Measurements from ENCODE around the gene GALNT14. TPM values are rescaled to one million over a fixed set of nuclear protein-coding genes. Genes with fewer than 3 reads are reported as not detected.

The GALNT14 gene
- polyA plus RNA-seq, 1 experiment = 0.07 TPM

DNA sequence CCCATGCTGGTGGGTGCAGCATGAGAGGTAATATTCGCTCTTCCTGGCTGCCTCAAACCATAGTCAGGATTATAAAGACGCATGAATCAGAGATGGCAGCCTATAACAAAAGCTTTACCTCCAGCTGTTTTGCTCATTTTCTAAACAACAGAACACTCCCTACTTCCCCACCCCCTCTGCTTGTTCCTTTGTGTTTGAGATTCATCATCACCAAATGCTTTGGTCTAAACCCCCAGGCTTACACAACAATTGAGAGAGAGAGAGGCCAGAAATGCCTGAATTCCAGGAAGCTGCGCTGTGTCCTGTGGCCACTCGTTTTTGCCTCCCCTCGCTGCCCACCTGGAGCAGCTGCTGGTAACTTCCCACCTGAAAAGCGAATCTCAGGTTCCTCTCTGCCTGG lies 252.2 kb downstream of the GALNT14 start:
- CTCF ChIA-PET = no interaction called here
- TF ChIP-seq CTCF (IDR thresholded peaks at IDR 0.05; ENCODE audit: low read depth, low read length) = no peak

DNA sequence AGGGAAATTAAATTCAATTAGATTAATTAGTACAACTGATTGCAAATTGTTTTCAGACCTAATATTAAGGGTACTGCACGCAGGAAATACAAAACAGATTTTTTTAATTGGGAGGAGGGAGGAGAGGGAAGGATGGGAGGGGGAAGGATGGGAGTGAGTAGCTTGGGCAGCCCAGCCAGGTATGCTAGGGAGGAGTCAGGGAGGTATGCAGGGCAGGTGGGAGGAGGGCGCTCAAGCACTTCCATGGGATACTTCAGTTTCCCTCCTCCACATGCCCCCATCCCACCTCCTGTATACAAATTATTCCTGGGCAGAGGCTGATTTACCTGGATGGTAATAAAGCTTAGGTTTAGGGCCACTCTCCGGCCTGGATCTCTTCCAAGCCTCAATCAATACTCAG lies 254.4 kb downstream of the GALNT14 start:
- no peak for DNase-seq (ENCODE audit: low read depth, low spot score)
- POLR2A ChIA-PET = no interaction called here

More for the DNA sequence above, 252.2 kb downstream of the GALNT14 start:
- Histone ChIP-seq H3K27me3 (ENCODE audit: control insufficient read depth, insufficient read depth, low read length) (no peaks in the 10 kb centered on the region), H3K27ac (ENCODE audit: low read depth, low read length) (no peak overlapping the region), H3K4me3 (ENCODE audit: low read depth, low read length) (no peak overlapping the region), H3K9me3 (ENCODE audit: control insufficient read depth, insufficient read depth, low read length) (no peaks in the 10 kb centered on the region)
- no peak for DNase-seq (ENCODE audit: low read depth, low spot score)
- POLR2A ChIA-PET = no interaction called here

GRCh38 chr2:30883184-30883583 lies 255.1 kb downstream of the GALNT14 start:
- no peak overlapping the region for H3K27ac ChIP-seq (ENCODE audit: low read depth, low read length)
- ChIA-PET POLR2A (no interaction called here), CTCF (interaction anchor here (0.8 kb wide), 1 partner anchor 705 kb away, joined by 3 read pairs; no protein-coding TSS in a partner anchor)
- no peak overlapping the region for H3K4me3 ChIP-seq (ENCODE audit: low read depth, low read length)
- no peaks in the 10 kb centered on the region for H3K9me3 ChIP-seq (ENCODE audit: control insufficient read depth, insufficient read depth, low read length)
- TF ChIP-seq CTCF (IDR thresholded peaks at IDR 0.05; ENCODE audit: low read depth, low read length) = no peak
- no peak for DNase-seq (ENCODE audit: low read depth, low spot score)
- no peaks in the 10 kb centered on the region for H3K27me3 ChIP-seq (ENCODE audit: control insufficient read depth, insufficient read depth, low read length)

More for the DNA sequence above, 254.4 kb downstream of the GALNT14 start:
- Histone ChIP-seq H3K9me3 (ENCODE audit: control insufficient read depth, insufficient read depth, low read length) (no peaks in the 10 kb centered on the region), H3K27ac (ENCODE audit: low read depth, low read length) (no peak overlapping the region), H3K4me3 (ENCODE audit: low read depth, low read length) (no peak overlapping the region), H3K27me3 (ENCODE audit: control insufficient read depth, insufficient read depth, low read length) (no peaks in the 10 kb centered on the region)
- CTCF ChIA-PET = no interaction called here
- no peak for TF ChIP-seq CTCF (IDR thresholded peaks at IDR 0.05; ENCODE audit: low read depth, low read length)

DNA sequence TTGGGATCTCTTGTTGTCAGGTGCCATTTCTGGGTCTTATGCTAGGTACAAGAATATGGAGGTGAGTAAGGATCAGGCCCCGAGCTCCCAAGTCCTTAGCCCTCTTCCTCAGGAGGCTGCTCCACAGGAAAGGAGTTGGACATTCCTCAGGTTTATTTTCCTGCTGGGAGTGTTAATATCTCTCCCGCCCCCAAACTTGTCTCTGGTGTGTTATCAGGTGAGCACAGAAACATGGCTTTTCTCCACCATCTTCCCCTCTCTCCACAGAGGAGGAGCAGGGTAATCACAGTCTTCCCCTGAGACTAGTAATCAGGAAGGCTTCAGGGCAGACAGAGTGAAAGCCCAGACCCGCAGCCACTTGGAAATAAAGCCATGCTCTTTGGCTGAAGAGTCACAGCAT lies 257.7 kb downstream of the GALNT14 start:
- POLR2A ChIA-PET = no interaction called here

GRCh38 chr2:30877833-30878232 lies 260.4 kb downstream of the GALNT14 start:
- no peaks in the 10 kb centered on the region for H3K27me3 ChIP-seq (ENCODE audit: control insufficient read depth, insufficient read depth, low read length)
- CTCF ChIA-PET = no interaction called here
- TF ChIP-seq CTCF (IDR thresholded peaks at IDR 0.05; ENCODE audit: low read depth, low read length) = no peak
- H3K9me3 ChIP-seq (ENCODE audit: control insufficient read depth, insufficient read depth, low read length) = no peaks in the 10 kb centered on the region
- POLR2A ChIA-PET = no interaction called here
- H3K4me3 ChIP-seq (ENCODE audit: low read depth, low read length) = no peak overlapping the region
- DNase-seq (ENCODE audit: low read depth, low spot score) = no peak
- no peak overlapping the region for H3K27ac ChIP-seq (ENCODE audit: low read depth, low read length)

More for the DNA sequence above, 257.7 kb downstream of the GALNT14 start:
- no peak for DNase-seq (ENCODE audit: low read depth, low spot score)
- TF ChIP-seq CTCF (IDR thresholded peaks at IDR 0.05; ENCODE audit: low read depth, low read length) = no peak
- Histone ChIP-seq H3K27me3 (ENCODE audit: control insufficient read depth, insufficient read depth, low read length) (no peaks in the 10 kb centered on the region), H3K9me3 (ENCODE audit: control insufficient read depth, insufficient read depth, low read length) (no peaks in the 10 kb centered on the region), H3K4me3 (ENCODE audit: low read depth, low read length) (no peak overlapping the region), H3K27ac (ENCODE audit: low read depth, low read length) (no peak overlapping the region)
- CTCF ChIA-PET = no interaction called here
